B cell (primary cell): ENCODE measurements around the gene INSM1. TPM values are rescaled to one million over a fixed set of nuclear protein-coding genes. Genes with fewer than 3 reads are reported as not detected.

ENCODE experiments used
- ATAC-seq: fragments of 200-7000 bp; cut with Tn5 transposase; one replicate; pipeline ENCODE4 v1.10.0; 2021; ENCODE audit warnings: low read depth, mild to moderate bottlenecking, moderate number of reproducible peaks, moderate library complexity
- CTCF ChIA-PET: fragments of 350-600 bp; sonication (Branson Sonifier 250); formaldehyde crosslinking; loops from one replicate; lab custom pipeline; 2021; ENCODE audit warnings: antibody characterized with exemption, inconsistent platforms; lab: Charles Lee
- POLR2A ChIA-PET: fragments of 350-600 bp; sonication (Branson Sonifier 250); formaldehyde crosslinking; loops from one replicate; lab custom pipeline; 2021; ENCODE audit warnings: antibody characterized with exemption; lab: Charles Lee
- DNase-seq: peaks from one replicate; pipeline ENCODE4 v3.0.0; 2013
- H2AFZ ChIP-seq: 2 replicates; pipeline ENCODE4 v1.6.1; 2012; ENCODE audit warnings: mild to moderate bottlenecking, low read depth, low read length; ENCODE audit not compliant: insufficient read depth, poor library complexity, severe bottlenecking
- H3K27ac ChIP-seq, 2 donors: 1 replicate in 1 of 2; 2 replicates in 1 of 2; pipeline ENCODE4 v1.5.1; 2012 to 2013; ENCODE audit warnings: low read length in 2 of 2, mild to moderate bottlenecking in 2 of 2, moderate library complexity in 1 of 2
- H3K27me3 ChIP-seq, 4 experiments: fragments of 200-600 bp in 1 of 4; sonication (generic) in 1 of 4; replicated peaks in 1 of 4; 1 replicate in 2 of 4; 2 replicates in 2 of 4; pipeline versions ENCODE4 v1.6.1 to v1.7.0; 2013 to 2016; ENCODE audit warnings: low read length in 3 of 4, mild to moderate bottlenecking in 2 of 4, mixed read lengths in 1 of 4, moderate library complexity in 1 of 4; ENCODE audit not compliant: insufficient read depth in 4 of 4, control insufficient read depth in 3 of 4; ENCODE audit errors: control extremely low read depth in 1 of 4
- H3K36me3 ChIP-seq, 2 experiments: replicated peaks in 1 of 2; 1 replicate in 1 of 2; 2 replicates in 1 of 2; pipeline versions ENCODE4 v1.6.1 to v1.7.1; 2013; ENCODE audit warnings: low read length in 1 of 2; ENCODE audit not compliant: insufficient read depth in 2 of 2, control insufficient read depth in 1 of 2; ENCODE audit errors: control extremely low read depth in 1 of 2, extremely low read depth in 1 of 2
- H3K4me1 ChIP-seq, 2 donors: fragments of 200-600 bp in 1 of 2; sonication (generic) in 1 of 2; 1 replicate in 1 of 2; 2 replicates in 1 of 2; pipeline versions ENCODE4 v1.5.1 to v1.6.1; 2013 to 2017; ENCODE audit warnings: low read length in 2 of 2; ENCODE audit not compliant: control insufficient read depth in 2 of 2, insufficient read depth in 2 of 2
- H3K4me2 ChIP-seq: replicated peaks from 2 replicates; pipeline ENCODE3; 2012; ENCODE audit warnings: mild to moderate bottlenecking, low read depth, low read length; ENCODE audit not compliant: poor library complexity, severe bottlenecking
- H3K4me3 ChIP-seq, 5 experiments: fragments of 200-600 bp in 1 of 5; sonication (generic) in 1 of 5; 1 replicate in 3 of 5; 2 replicates in 2 of 5; pipeline versions ENCODE4 v1.5.1 to v1.7.0; 2011 to 2016; ENCODE audit warnings: low read length in 4 of 5, mild to moderate bottlenecking in 4 of 5, low read depth in 2 of 5, control low read depth in 1 of 5, moderate library complexity in 1 of 5; ENCODE audit not compliant: insufficient read depth in 1 of 5; ENCODE audit errors: control extremely low read depth in 1 of 5, extremely low read depth in 1 of 5
- H3K79me2 ChIP-seq: fragments of 200-600 bp; sonication (generic); one replicate; pipeline ENCODE4 v1.6.0; 2016; ENCODE audit warnings: low read length; ENCODE audit not compliant: control insufficient read depth, insufficient read depth
- H3K9ac ChIP-seq: fragments of 200-600 bp; sonication (generic); 2 replicates; pipeline ENCODE4 v1.6.1; 2017; ENCODE audit warnings: mild to moderate bottlenecking, low read length, moderate library complexity
- H3K9me3 ChIP-seq, 3 donors: one replicate each; pipeline versions ENCODE4 v1.6.1 to v1.7.1; 2013; ENCODE audit warnings: low read length in 2 of 3; ENCODE audit not compliant: control insufficient read depth in 2 of 3, insufficient read depth in 1 of 3; ENCODE audit errors: control extremely low read depth in 1 of 3
- H4K20me1 ChIP-seq: 2 replicates; pipeline ENCODE4 v1.6.0; 2012; ENCODE audit warnings: mild to moderate bottlenecking, low read length; ENCODE audit not compliant: insufficient read depth, control insufficient read depth, poor library complexity, severe bottlenecking
- H3K27ac Mint-ChIP-seq: one replicate; pipeline ENCODE4 v1.8.0; 2021; ENCODE audit warnings: mixed read lengths
- H3K27me3 Mint-ChIP-seq: one replicate; pipeline ENCODE4 v1.8.0; 2021; ENCODE audit warnings: mixed read lengths
- H3K4me1 Mint-ChIP-seq: one replicate; pipeline ENCODE4 v1.8.0; 2021; ENCODE audit warnings: mixed read lengths
- H3K4me3 Mint-ChIP-seq: one replicate; pipeline ENCODE4 v1.8.0; 2021; ENCODE audit warnings: mixed read lengths
- H3K9me3 Mint-ChIP-seq: one replicate; pipeline ENCODE4 v1.8.0; 2022; ENCODE audit warnings: mixed read lengths; ENCODE audit not compliant: insufficient read depth
- EZH2 ChIP-seq: IDR thresholded peaks from 2 replicates; pipeline ENCODE4 v1.6.1; 2012; ENCODE audit warnings: borderline replicate concordance, low read depth, mild to moderate bottlenecking, moderate library complexity, low read length; ENCODE audit not compliant: insufficient read depth, poor library complexity, severe bottlenecking
- WGBS: methylation state at CpG from one replicate; pipeline ENCODE4 v1.1.5; 2013; ENCODE audit warnings: missing lambda C conversion rate; ENCODE audit not compliant: insufficient coverage; 5-methylcytosine and 5-hydroxymethylcytosine counted together
- intact Hi-C: fragments of 100-400 bp; cut with micrococcal nuclease; formaldehyde crosslinking; loops from one replicate; pipeline ENCODE4 v1.10.0; 2022
- polyA plus RNA-seq: library from polyadenylated mRNA; depleted of rRNA; stranded (reverse); fragments of >200 nt; gene quantifications from 2 replicates; pipeline ENCODE4 v1.2.3, GENCODE V29; 2012
- total RNA-seq, 2 donors: library from RNA; stranded (reverse); fragments of 120-200 nt in 1 of 2; gene quantifications; 1 replicate in 1 of 2; 2 replicates in 1 of 2; pipeline versions ENCODE4 v1.2.3 to v1.2.4, GENCODE V29; 2013 to 2022
- TF ChIP-seq, protein P1 (sequence below): fragments of 200-600 bp; IDR thresholded peaks from one replicate; pipeline ENCODE4 v1.8.0; 2022; ENCODE audit warnings: antibody characterized with exemption, mild to moderate bottlenecking

The INSM1 gene
- total and polyA plus RNA-seq, 2 donors (not counting 1 experiment from before 2014, with no cell fraction given), result not detected

DNA sequence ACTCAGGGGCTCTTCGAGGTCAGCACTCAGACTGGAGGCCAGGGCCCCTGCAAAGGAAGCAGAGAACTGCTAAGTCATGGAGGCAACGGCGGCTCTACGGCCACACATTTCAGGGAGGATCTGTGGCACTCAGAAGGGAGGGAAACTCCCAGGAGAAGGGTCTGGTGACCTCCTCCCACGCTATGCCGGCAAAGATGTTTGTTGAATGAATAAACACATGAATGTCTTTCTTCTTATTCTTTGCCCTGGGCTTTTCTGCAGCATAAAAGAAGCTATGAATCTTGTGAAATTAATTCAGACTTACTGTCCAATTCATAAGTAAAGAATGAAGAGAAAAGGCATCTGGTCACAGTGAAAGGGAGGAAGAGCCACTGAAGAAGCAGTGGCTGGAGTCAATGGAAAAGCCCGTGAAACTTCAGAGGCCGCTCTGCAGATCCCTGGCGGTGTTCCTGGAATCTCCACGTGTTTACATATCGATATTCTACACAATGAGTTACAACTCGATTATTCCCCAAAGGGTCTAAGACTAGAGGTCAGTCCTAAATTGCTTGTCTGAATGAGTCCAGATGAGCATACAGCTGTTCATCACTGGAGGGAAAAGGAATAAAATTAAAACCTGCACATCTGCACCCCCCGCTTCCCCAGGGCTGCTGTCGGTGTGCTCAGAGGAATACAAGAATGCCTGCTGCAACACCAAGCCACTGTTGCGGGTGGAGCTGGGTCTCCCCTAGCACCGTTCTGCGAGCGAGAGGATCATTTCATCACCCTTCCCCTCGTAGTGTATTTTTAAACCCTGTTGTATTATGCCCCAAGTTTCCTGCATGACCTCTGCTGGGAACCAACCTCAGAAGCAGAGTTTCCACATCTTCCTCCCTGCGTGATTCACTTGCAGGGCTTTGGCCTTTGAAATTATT lies 25.6 kb downstream of the INSM1 start:
- intact Hi-C loops, result no loop called here
- H3K27me3 Mint-ChIP-seq, result no peaks in the 10 kb centered on the region
- CTCF ChIA-PET, result no interaction called here
- H3K9me3 Mint-ChIP-seq, result no peaks in the 10 kb centered on the region
- H2AFZ ChIP-seq, result no peak overlapping the region
- H3K27ac ChIP-seq, result no peak overlapping the region
- peaks cover 0 to 10% of the 10 kb centered on the region in 2 experiments for H3K36me3 ChIP-seq
- no peak overlapping the region for H3K27ac Mint-ChIP-seq
- H4K20me1 ChIP-seq, result no peaks in the 10 kb centered on the region
- no peak overlapping the region for H3K4me3 ChIP-seq
- no peak overlapping the region for H3K4me2 ChIP-seq
- no peaks in the 10 kb centered on the region for H3K4me1 ChIP-seq
- H3K79me2 ChIP-seq, result no peaks in the 10 kb centered on the region
- no peaks in the 10 kb centered on the region for H3K27me3 ChIP-seq
- DNase-seq (no peak), ATAC-seq (no peak)
- H3K9me3 ChIP-seq, result no peaks in the 10 kb centered on the region
- TF ChIP-seq EZH2, result no peak
- TF ChIP-seq, protein P1, sequence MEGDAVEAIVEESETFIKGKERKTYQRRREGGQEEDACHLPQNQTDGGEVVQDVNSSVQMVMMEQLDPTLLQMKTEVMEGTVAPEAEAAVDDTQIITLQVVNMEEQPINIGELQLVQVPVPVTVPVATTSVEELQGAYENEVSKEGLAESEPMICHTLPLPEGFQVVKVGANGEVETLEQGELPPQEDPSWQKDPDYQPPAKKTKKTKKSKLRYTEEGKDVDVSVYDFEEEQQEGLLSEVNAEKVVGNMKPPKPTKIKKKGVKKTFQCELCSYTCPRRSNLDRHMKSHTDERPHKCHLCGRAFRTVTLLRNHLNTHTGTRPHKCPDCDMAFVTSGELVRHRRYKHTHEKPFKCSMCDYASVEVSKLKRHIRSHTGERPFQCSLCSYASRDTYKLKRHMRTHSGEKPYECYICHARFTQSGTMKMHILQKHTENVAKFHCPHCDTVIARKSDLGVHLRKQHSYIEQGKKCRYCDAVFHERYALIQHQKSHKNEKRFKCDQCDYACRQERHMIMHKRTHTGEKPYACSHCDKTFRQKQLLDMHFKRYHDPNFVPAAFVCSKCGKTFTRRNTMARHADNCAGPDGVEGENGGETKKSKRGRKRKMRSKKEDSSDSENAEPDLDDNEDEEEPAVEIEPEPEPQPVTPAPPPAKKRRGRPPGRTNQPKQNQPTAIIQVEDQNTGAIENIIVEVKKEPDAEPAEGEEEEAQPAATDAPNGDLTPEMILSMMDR, result no peak
- H3K9ac ChIP-seq, result no peak overlapping the region
- 75% methylated on average over 17 of the region's 20 CpGs for WGBS
- no peak overlapping the region for H3K4me3 Mint-ChIP-seq
- H3K4me1 Mint-ChIP-seq, result no peaks in the 10 kb centered on the region
- POLR2A ChIA-PET, result no interaction called here

DNA sequence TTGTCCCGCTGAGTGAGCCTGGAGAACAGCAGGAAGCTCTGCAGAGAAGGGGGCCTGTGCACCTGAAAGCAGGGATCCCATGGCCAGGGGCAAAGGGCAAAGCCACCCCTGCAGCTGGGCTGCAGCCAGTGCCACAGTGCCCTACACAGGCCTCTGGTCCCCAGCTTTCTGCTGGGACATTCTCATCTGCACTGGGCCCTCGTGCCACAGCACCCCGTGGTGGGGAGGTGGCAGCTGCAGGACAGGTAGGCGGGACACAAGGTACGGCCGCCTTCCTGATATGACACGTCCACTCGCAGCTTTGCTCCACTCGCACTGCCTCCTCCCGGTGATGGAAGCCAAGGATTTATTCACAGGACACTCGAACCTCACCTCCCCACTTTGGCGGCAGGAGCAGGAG lies 27.2 kb downstream of the INSM1 start:
- no peaks in the 10 kb centered on the region for H3K4me1 Mint-ChIP-seq
- Histone ChIP-seq H3K4me2 (no peak overlapping the region), H3K79me2 (no peaks in the 10 kb centered on the region), H3K9ac (no peak overlapping the region), H3K36me3 (peaks cover 0 to 10% of the 10 kb centered on the region in 2 experiments), H3K27me3 (no peaks in the 10 kb centered on the region), H4K20me1 (no peaks in the 10 kb centered on the region), H3K4me1 (no peaks in the 10 kb centered on the region), H2AFZ (no peak overlapping the region), H3K4me3 (no peak overlapping the region), H3K27ac (no peak overlapping the region), H3K9me3 (no peaks in the 10 kb centered on the region)
- DNase-seq, result no peak
- 96% methylated on average over 12 of the region's 12 CpGs for WGBS
- ChIA-PET CTCF (no interaction called here), POLR2A (no interaction called here)
- intact Hi-C loops, result no loop called here
- H3K27ac Mint-ChIP-seq, result no peak overlapping the region
- H3K9me3 Mint-ChIP-seq, result no peaks in the 10 kb centered on the region
- no peak for ATAC-seq
- no peak overlapping the region for H3K4me3 Mint-ChIP-seq
- TF ChIP-seq, protein P1, result no peak
- TF ChIP-seq EZH2, result no peak
- no peaks in the 10 kb centered on the region for H3K27me3 Mint-ChIP-seq
